Thyroid gland (tissue), 4 donors: ENCODE measurements around the gene LACC1. TPM values are rescaled to one million over a fixed set of nuclear protein-coding genes. Genes with fewer than 3 reads are reported as not detected.

Source experiments
- DNase-seq, 2 donors: peaks; one replicate each; pipeline ENCODE4 v3.0.0-alpha.2; 2019
- H3K27ac ChIP-seq, 3 donors: fragments of 200-600 bp; sonication (generic); 1 replicate in 2 of 3; 2 replicates in 1 of 3; pipeline ENCODE4 v1.5.1; 2016 to 2019; ENCODE audit warnings: mild to moderate bottlenecking in 1 of 3, moderate library complexity in 1 of 3
- H3K27me3 ChIP-seq: fragments of 200-600 bp; sonication (generic); one replicate; pipeline ENCODE4 v1.5.1; 2019
- H3K36me3 ChIP-seq, 2 donors: fragments of 200-600 bp; sonication (generic); one replicate each; pipeline ENCODE4 v1.5.1; 2016 to 2019
- H3K4me1 ChIP-seq, 2 donors: fragments of 200-600 bp; sonication (generic); one replicate each; pipeline ENCODE4 v1.5.1; 2017 to 2019
- H3K4me3 ChIP-seq, 3 donors: fragments of 200-600 bp; sonication (generic); replicated peaks in 1 of 3; 1 replicate in 2 of 3; 2 replicates in 1 of 3; pipeline ENCODE4 v1.5.1; 2016; ENCODE audit warnings: mild to moderate bottlenecking in 1 of 3
- H3K9me3 ChIP-seq: fragments of 200-600 bp; sonication (generic); one replicate; pipeline ENCODE4 v1.5.1; 2017
- CTCF ChIP-seq, 6 experiments: fragments of 200-600 bp in 3 of 6; fragments of 450-650 bp in 3 of 6; sonication (generic) in 3 of 6; IDR thresholded peaks; one replicate each; pipeline ENCODE4 v1.5.1; 2016 to 2019; ENCODE audit warnings: antibody characterized with exemption in 6 of 6, mild to moderate bottlenecking in 2 of 6, inconsistent platforms in 1 of 6, moderate library complexity in 1 of 6
- POLR2A ChIP-seq, 2 donors: fragments of 450-650 bp; IDR thresholded peaks; one replicate each; pipeline ENCODE4 v1.6.1; 2017; ENCODE audit warnings: antibody characterized with exemption in 2 of 2, mild to moderate bottlenecking in 2 of 2, moderate library complexity in 1 of 2
- WGBS, 2 donors: methylation state at CpG; one replicate each; pipeline ENCODE4 v1.1.5; 2017; 5-methylcytosine and 5-hydroxymethylcytosine counted together
- intact Hi-C: fragments of 100-400 bp; cut with DNase I; formaldehyde crosslinking; loops from one replicate; pipeline ENCODE4 v1.15.1; 2023
- total RNA-seq, 4 donors: library from RNA; depleted of rRNA; stranded (reverse); fragments of >200 nt; gene quantifications; one replicate each; pipeline ENCODE4 v1.2.3, GENCODE V29; 2016

LACC1 gene
- total RNA-seq, 4 donors from 2014 or later = 4.2 to 13.2 (median 4.6) TPM

- Histone ChIP-seq H3K27ac (no peak overlapping the region), H3K36me3 (no peaks in the 10 kb centered on the region), H3K4me3 (no peak overlapping the region), H3K27me3 (no peaks in the 10 kb centered on the region), H3K9me3 (no peaks in the 10 kb centered on the region), H3K4me1 (no peaks in the 10 kb centered on the region)
- DNase-seq = no peak
- 64 to 81% methylated on average over 6 of the region's 6 CpGs for WGBS, 2 donors
- intact Hi-C loops = no loop called here
- TF ChIP-seq POLR2A (IDR thresholded peaks at IDR 0.05) = no peak
- TF ChIP-seq CTCF (IDR thresholded peaks at IDR 0.05) = no peak
Measured at GRCh38 chr13:43915451-43915850, 35.7 kb downstream of the LACC1 start.

GRCh38 chr13:43916828-43917227 lies 37.1 kb downstream of the LACC1 start:
- WGBS, 2 donors = 17 to 60% methylated on average over 2 of the region's 2 CpGs
- H3K27ac ChIP-seq = no peak overlapping the region
- DNase-seq = no peak
- TF ChIP-seq CTCF (IDR thresholded peaks at IDR 0.05) (no peak), POLR2A (IDR thresholded peaks at IDR 0.05) (no peak)
- H3K4me1 ChIP-seq = no peaks in the 10 kb centered on the region
- H3K4me3 ChIP-seq = no peak overlapping the region
- H3K9me3 ChIP-seq = no peaks in the 10 kb centered on the region
- intact Hi-C loops = no loop called here
- H3K36me3 ChIP-seq = no peaks in the 10 kb centered on the region
- no peaks in the 10 kb centered on the region for H3K27me3 ChIP-seq

DNA sequence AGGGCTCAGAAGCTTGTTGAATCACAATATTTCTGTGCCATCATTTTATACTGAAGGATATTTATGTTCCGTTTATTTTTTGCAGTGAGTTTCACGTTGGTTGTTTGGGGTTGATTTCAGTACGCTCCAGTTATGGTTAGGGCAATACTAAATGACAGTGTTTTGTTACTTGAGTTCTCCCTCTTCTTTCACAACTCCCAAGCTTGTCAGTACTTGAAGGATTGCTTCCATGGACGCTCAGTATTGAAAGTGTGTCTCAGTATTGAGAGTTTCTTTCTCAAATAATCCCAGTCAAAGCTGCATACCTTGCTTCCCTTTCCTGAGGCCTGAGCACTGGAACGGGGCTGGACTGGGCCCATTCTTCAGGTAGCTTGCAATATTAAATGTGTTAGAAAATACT lies 38.9 kb downstream of the LACC1 start:
- Histone ChIP-seq H3K36me3 (no peaks in the 10 kb centered on the region), H3K4me1 (no peaks in the 10 kb centered on the region), H3K4me3 (no peak overlapping the region), H3K27me3 (no peaks in the 10 kb centered on the region), H3K9me3 (no peaks in the 10 kb centered on the region), H3K27ac (no peak overlapping the region)
- intact Hi-C loops = no loop called here
- no peak for TF ChIP-seq CTCF (IDR thresholded peaks at IDR 0.05)
- TF ChIP-seq POLR2A (IDR thresholded peaks at IDR 0.05) = no peak
- no peak for DNase-seq
- 77 to 78% methylated on average over 5 of the region's 5 CpGs for WGBS, 2 donors

- DNase-seq = no peak
- WGBS, 2 donors = 96 to 98% methylated on average over 1 of the region's 1 CpG
- intact Hi-C loops = no loop called here
- no peaks in the 10 kb centered on the region for H3K4me1 ChIP-seq
- H3K27ac ChIP-seq = no peak overlapping the region
- H3K9me3 ChIP-seq = no peaks in the 10 kb centered on the region
- no peak for TF ChIP-seq POLR2A (IDR thresholded peaks at IDR 0.05)
- TF ChIP-seq CTCF (IDR thresholded peaks at IDR 0.05) = no peak
- H3K36me3 ChIP-seq = no peaks in the 10 kb centered on the region
- no peak overlapping the region for H3K4me3 ChIP-seq
- no peaks in the 10 kb centered on the region for H3K27me3 ChIP-seq
Measured at GRCh38 chr13:43920965-43921674, 41.4 kb downstream of the LACC1 start.

- DNase-seq = no peak
- no peaks in the 10 kb centered on the region for H3K4me1 ChIP-seq
- H3K4me3 ChIP-seq = no peak overlapping the region
- WGBS, 2 donors = 87 to 92% methylated on average over 5 of the region's 5 CpGs
- TF ChIP-seq POLR2A (IDR thresholded peaks at IDR 0.05) (no peak), CTCF (IDR thresholded peaks at IDR 0.05) (no peak)
- H3K27me3 ChIP-seq = no peaks in the 10 kb centered on the region
- intact Hi-C loops = no loop called here
- no peak overlapping the region for H3K27ac ChIP-seq
- H3K36me3 ChIP-seq = no peaks in the 10 kb centered on the region
- H3K9me3 ChIP-seq = no peaks in the 10 kb centered on the region
Measured at GRCh38 chr13:43924549-43925245, 45.0 kb downstream of the LACC1 start.
